Stimulated activated CD8-positive, alpha-beta memory T cell treated with anti-CD3 and anti-CD28 coated beads, Interleukin-4, amount 100 ng/mL, for 4 hours (primary cell): ENCODE data around the gene MRFAP1.
"Not testable (repeated sequence)": the region's sequence is repeated elsewhere in the genome, so short reads cannot be mapped to it uniquely, and the experiment has no call there.

ENCODE experiments used
- DNase-seq, 2 donors: peaks; one replicate each; pipeline ENCODE4 v3.0.0-alpha.2; 2020; ENCODE audit warnings: low read depth in 2 of 2, low spot score in 1 of 2

The MRFAP1 gene

GRCh38 chr4:6610856-6611430 is 29.5 kb upstream of the MRFAP1 start:
- DNase-seq = no peak

GRCh38 chr4:6612961-6613675 is 27.4 kb upstream of the MRFAP1 start:
- DNase-seq = no peak

DNA sequence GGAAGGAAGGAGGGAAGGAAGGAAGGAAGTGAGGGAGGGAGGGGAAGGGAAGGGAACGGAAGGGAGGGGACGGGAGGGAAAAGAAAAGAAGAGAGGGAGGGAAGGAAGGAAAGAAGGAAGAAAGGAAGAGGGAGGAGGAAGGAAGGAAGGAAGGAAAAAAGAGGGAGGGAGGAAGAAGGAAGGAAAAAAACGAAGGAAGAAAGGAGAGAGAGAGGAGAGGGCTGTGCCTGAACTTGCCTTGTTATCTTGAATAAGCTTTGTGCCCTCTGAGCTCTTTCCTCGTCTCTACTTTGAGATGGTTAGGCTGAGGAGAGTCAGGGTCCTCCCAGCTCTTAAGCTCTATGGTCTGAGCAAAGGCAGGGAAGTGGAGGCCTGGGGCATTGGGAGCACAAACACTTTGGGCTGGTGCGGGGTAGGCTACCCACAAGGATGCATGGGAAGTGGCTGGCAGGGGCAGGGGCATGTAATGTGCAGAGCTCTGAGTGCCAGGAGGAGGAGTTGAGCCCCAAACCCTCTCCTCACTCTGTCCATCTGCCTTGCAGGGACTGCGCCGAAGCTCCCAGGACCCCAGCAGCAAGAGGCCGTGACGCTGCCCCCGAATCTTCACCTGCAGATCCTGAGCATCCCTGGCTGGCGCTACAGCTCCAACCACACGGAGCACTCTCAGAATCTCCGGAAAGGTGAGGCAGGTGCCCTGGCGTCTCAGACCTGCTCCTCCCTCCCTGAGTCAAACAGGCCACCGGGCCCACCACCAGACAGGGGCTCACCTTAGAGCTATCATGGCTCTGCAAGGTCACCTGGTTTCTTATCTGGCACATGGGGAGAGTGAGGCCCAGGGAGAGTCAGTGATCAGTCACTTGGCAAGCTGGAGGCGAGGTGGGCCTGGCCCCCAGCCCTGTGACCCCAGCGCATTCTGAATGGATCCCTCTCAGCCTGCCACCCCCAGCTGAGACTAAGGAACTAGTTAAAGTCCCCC is 26.5 kb upstream of the MRFAP1 start:
- DNase-seq = no peak

GRCh38 chr4:6614701-6615230 is 25.7 kb upstream of the MRFAP1 start:
- DNase-seq = no peak

GRCh38 chr4:6616087-6616995 is 24.1 kb upstream of the MRFAP1 start:
- no peak for DNase-seq

GRCh38 chr4:6617246-6617645 is 23.2 kb upstream of the MRFAP1 start:
- DNase-seq = no peak

- DNase-seq = no peak
These were observed 21.9 kb upstream of the MRFAP1 start for GRCh38 chr4:6618386-6619115.

- no peak for DNase-seq
These were observed 21.4 kb upstream of the MRFAP1 start for GRCh38 chr4:6619116-6619465.

- no peak for DNase-seq
These were observed 20.8 kb upstream of the MRFAP1 start for GRCh38 chr4:6619466-6620255.

DNA sequence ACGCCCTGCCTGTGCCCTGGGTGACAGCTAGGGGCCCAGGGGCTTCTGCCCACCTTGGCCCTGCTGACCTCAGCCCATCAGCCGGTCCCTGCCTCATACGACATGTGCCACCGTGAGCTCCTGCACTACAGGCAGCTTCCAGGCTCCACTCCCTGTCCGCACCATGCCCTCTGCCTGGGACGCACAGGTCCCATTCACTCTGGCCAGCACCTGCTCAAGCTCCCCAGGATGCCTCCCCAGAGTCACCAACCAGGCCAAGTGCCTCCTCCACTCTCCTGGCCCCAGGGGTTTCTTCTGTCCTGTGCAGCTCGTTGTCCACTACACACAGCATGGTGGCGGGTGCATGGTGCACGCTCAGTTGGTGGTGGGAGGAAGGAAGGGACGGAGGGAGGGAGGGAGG is 20.2 kb upstream of the MRFAP1 start:
- DNase-seq = no peak

DNA sequence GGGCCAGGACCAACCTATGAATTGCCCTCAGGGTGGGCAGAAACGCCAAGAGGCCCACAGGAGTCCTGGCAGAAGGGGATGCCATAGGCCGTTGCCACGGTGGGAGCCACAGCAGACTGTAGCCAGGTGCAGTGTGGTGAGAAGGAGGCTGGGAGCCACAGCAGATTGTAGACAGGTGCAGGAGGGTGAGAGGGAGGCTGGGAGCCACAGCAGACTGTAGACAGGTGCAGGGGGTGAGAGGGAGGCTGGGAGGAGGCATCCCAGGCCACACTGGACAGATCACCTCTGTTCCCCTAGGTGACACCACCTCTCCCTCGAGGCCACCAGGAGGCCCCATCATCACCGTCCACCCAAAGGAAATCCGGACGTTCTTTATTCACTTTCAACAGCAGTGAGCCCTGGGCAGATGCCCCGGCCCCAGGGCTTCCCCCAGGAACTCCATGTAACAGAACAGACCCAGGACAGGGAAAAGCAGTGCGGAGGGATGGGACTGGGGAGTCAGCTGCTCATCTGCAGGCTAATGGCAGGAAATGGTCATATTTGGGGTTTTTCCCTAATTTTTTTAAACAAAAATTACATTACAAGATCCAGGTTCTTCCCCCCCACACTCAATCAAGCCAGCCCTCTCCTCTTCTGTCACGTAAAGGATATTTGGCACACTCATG is 19.5 kb upstream of the MRFAP1 start:
- DNase-seq = no peak

DNA sequence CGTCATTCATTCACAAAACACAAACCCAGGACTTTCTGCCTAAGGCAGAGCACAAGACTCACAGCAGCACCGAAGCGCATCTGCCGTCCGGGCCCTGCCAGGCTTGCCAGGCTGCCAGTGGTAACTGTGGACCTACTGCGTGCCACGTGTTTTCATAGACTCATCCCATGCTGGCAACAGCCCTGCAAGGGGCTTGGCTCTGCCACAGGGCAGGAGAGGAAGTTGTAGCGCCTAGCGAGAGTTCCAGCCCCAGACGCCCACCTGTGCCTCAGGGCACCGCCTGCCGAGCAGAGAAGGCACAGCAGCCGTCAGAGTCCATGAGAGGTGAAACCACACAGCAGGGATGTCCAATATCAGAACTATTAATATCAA is 18.9 kb upstream of the MRFAP1 start:
- no peak for DNase-seq

DNA sequence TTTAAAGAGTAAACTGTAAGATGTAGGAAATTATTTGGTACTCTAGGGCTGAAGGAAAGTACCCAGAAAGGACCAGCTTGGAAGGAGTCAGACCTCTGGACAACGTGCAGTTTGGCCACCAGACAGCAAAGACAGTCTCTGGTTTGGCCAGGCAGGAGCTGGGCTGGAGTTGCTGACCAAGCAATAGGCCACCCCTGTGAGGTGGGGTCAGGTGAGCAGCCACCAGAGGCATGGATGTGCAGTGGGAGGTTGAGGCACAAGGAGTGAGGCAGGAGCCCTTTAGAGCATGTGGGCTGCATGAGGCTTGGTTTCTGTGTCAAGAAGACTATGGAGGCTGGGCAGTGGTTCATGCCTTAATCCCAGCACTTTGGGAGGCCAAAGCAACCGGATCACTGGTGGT is 17.7 kb upstream of the MRFAP1 start:
- DNase-seq = no peak

DNA sequence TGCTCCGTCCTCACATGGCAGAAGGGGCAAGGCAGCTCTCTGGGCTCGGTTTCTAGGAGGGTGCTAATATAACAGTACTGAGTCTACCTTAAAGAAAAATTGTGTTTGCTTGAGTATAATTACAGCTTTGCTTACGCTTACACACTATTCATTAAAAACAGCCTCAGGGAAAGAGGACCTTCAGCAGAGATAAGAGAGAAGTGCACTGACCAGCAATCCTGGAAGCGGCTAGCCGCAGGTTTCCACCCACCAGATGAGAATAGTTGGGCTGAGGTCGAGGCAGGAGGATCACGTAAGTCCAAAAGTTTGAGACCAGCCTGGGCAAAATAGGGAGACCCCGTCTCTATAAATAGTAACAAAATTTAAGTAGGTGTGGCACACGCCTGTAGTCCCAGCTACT is 15.2 kb upstream of the MRFAP1 start:
- no peak for DNase-seq

DNA sequence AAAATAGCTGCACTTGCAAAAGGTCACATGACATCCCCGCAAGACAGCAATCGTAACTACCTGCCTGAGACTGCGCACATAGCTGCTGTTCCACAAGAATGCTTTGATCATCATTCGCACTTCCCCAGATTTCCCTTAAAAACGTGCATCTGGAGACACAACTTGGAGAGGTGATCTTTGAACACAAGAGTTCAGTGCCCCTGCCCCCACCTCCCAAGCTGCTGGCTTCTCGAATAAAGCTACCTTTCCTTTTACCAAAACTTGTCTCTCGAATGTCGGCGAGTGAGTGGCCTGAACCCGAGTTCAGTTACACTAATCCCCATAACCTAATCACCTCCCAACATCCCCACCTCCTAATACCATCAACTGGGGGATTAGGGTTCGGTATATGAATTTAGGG is 14.4 kb upstream of the MRFAP1 start:
- DNase-seq = no peak

GRCh38 chr4:6627832-6628231 is 12.7 kb upstream of the MRFAP1 start:
- DNase-seq = no peak

DNA sequence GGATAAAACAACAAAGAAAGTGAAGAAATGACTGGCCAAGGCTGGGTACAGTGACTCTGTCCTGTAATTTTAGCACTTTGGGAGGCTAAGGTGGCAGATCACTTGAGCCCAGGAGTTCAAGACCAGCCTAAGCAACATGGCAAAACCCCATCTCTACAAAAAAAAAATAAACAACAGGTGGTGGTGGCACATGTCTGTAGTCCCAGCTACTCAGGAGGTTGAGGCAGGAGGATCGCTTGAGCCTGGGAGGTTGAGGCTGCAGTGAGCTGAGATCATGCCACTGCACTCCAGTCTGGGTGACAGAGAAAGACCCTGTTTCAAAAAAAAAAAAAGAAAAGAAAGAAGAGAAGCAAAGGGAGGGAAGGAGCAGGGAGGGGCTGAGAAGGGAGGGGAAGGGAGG is 12.0 kb upstream of the MRFAP1 start:
- DNase-seq = not testable (repeated sequence)

DNA sequence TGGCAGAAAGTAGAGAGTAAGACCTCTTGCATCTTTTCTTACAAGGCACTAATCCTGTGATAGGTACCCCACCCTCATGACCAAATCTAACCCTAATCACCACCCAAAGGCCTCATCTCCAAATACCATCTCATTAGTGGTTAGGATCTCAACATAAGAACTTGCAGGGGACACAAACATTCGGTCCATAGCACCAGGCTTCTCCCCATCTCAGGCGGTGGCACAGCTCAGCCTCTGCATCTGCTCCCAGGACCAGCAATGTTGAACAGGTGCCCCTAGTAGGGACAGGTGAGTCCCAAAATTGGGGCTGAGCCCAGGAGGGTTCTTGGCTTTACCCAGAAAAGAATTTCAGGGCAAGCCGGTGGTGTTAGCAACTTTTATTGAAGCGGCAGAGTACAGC is 8.4 kb upstream of the MRFAP1 start:
- DNase-seq = no peak
